K562 (cell line): ENCODE data around the gene HMCES. TPM values are rescaled to one million over a fixed set of nuclear protein-coding genes. Genes with fewer than 3 reads are reported as not detected.

ENCODE experiments used
- ATAC-seq: fragments of 200-7000 bp; cut with Tn5 transposase; 3 replicates; pipeline ENCODE4 v1.9.1; 2020; ENCODE audit warnings: moderate library complexity
- BruUV-seq: library from RNA; stranded (reverse); fragments of 400-500 nt; replicated peaks from 2 replicates; lab custom pipeline; 2021; lab: Mats Ljungman, UMichigan
- CTCF ChIA-PET: fragments of 300-600 bp; formaldehyde crosslinking; extraction: SDS; loops from one replicate; lab custom pipeline; 2021; ENCODE audit warnings: low intra/inter-chr PET ratio; lab: Yijun Ruan, JAX
- POLR2A ChIA-PET: fragments of 300-600, 350-650 bp; sonication (Branson Sonifier 250); formaldehyde crosslinking; extraction: SDS; loops from one replicate; lab custom pipeline; 2021; ENCODE audit warnings: antibody characterized with exemption, inconsistent platforms; lab: Yijun Ruan, JAX
- DNase-seq, 4 experiments: peaks; one replicate each; pipeline versions ENCODE4 v3.0.0 to v3.0.0-alpha.2; 2011 to 2018; ENCODE audit warnings: low spot score in 3 of 4, mixed read lengths in 3 of 4; ENCODE audit errors: extremely low read depth in 1 of 4
- FAIRE-seq: peaks from 2 replicates; lab custom pipeline; 2011; peaks lifted over from hg19 to GRCh38; lab: Jason Lieb, UNC
- H2AFZ ChIP-seq: 2 replicates; pipeline ENCODE4 v1.6.0; 2011; ENCODE audit warnings: low read depth, low read length, control low read depth, inconsistent platforms
- H3K27ac ChIP-seq: fragments of 200-600 bp; 3 replicates; pipeline ENCODE4 v1.8.0; 2011; ENCODE audit warnings: low read depth, mild to moderate bottlenecking, control low read depth, inconsistent platforms, low read length, moderate library complexity, mixed read lengths; ENCODE audit errors: extremely low read depth
- H3K27me3 ChIP-seq, 2 experiments: fragments of 300-600 bp in 1 of 2; 2 replicates in 1 of 2; 3 replicates in 1 of 2; pipeline versions ENCODE4 v1.6.0 to v1.8.0; 2011; ENCODE audit warnings: inconsistent platforms in 2 of 2, low read length in 2 of 2, mild to moderate bottlenecking in 1 of 2, mixed read lengths in 1 of 2, moderate library complexity in 1 of 2; ENCODE audit not compliant: control insufficient read depth in 2 of 2, insufficient read depth in 2 of 2
- H3K36me3 ChIP-seq: fragments of 300-600 bp; 3 replicates; pipeline ENCODE4 v1.8.0; 2011; ENCODE audit warnings: mild to moderate bottlenecking, low read length, inconsistent platforms; ENCODE audit not compliant: control insufficient read depth, insufficient read depth
- H3K4me1 ChIP-seq, 2 experiments: fragments of 200-600 bp in 1 of 2; replicated peaks in 1 of 2; 2 replicates in 1 of 2; 3 replicates in 1 of 2; pipeline versions ENCODE4 v1.5.1 to v1.8.0; 2011; ENCODE audit warnings: inconsistent platforms in 2 of 2, low read length in 2 of 2, mild to moderate bottlenecking in 1 of 2, mixed read lengths in 1 of 2, moderate library complexity in 1 of 2; ENCODE audit not compliant: control insufficient read depth in 2 of 2, insufficient read depth in 2 of 2
- H3K4me2 ChIP-seq: 2 replicates; pipeline ENCODE4 v1.6.1; 2011; ENCODE audit warnings: low read length, control low read depth, inconsistent platforms, mixed read lengths; ENCODE audit not compliant: insufficient read depth
- H3K4me3 ChIP-seq: fragments of 200-600 bp; sonication (generic), shearing (Covaris generic); 2 replicates; pipeline ENCODE4 v1.5.1; 2016; ENCODE audit warnings: control low read depth, inconsistent platforms
- H3K79me2 ChIP-seq: fragments of 200-600 bp; 3 replicates; pipeline ENCODE4 v1.8.0; 2011; ENCODE audit warnings: low read length, inconsistent platforms; ENCODE audit not compliant: control insufficient read depth, insufficient read depth
- H3K9ac ChIP-seq, 2 experiments: 2 replicates each; pipeline versions ENCODE4 v1.6.0 to v1.6.1; 2011; ENCODE audit warnings: low read depth in 2 of 2, low read length in 2 of 2, control low read depth in 1 of 2, inconsistent platforms in 1 of 2, mild to moderate bottlenecking in 1 of 2, mixed read lengths in 1 of 2; ENCODE audit not compliant: insufficient read depth in 1 of 2
- H3K9me1 ChIP-seq: one replicate; pipeline ENCODE4 v1.6.0; 2011; ENCODE audit warnings: inconsistent platforms, mild to moderate bottlenecking, low read length, moderate library complexity; ENCODE audit not compliant: control insufficient read depth, insufficient read depth
- H3K9me3 ChIP-seq: replicated peaks from 2 replicates; pipeline ENCODE4 v1.5.1; 2011; ENCODE audit warnings: low read depth, low read length, inconsistent platforms; ENCODE audit not compliant: control insufficient read depth, insufficient read depth
- H4K20me1 ChIP-seq: replicated peaks from 2 replicates; pipeline ENCODE4 v1.6.1; 2011; ENCODE audit warnings: low read length, inconsistent platforms, mixed read lengths; ENCODE audit not compliant: control insufficient read depth, insufficient read depth
- CREB1 ChIP-seq, 2 experiments: sonication (generic) in 1 of 2; formaldehyde crosslinking in 1 of 2; IDR thresholded peaks; 2 replicates each; pipeline versions ENCODE4 v1.6.1 to v1.8.0; 2012 to 2022; ENCODE audit warnings: inconsistent platforms in 1 of 2, mild to moderate bottlenecking in 1 of 2, missing genetic modification reagents in 1 of 2, moderate library complexity in 1 of 2
- CSDE1 ChIP-seq, 2 experiments: fragments of 450-650 bp; IDR thresholded peaks; 2 replicates each; pipeline ENCODE4 v1.6.1; 2016; ENCODE audit warnings: mild to moderate bottlenecking in 1 of 2
- ELF2 ChIP-seq: fragments of 250-450 bp; sonication (Bioruptor Pico); IDR thresholded peaks from 2 replicates; pipeline ENCODE4 v1.5.0; 2021; ENCODE audit warnings: mild to moderate bottlenecking
- SRF ChIP-seq, 2 experiments: fragments of 250-450, 450-650 bp in 1 of 2; sonication (Bioruptor Pico) in 1 of 2; sonication (generic) in 1 of 2; formaldehyde crosslinking; IDR thresholded peaks; 2 replicates each; pipeline versions ENCODE4 v1.5.0 to v1.5.1; 2020 to 2022; ENCODE audit warnings: mild to moderate bottlenecking in 1 of 2, missing genetic modification reagents in 1 of 2
- ZNF589 ChIP-seq: fragments of 200-800 bp; sonication (Bioruptor generic); IDR thresholded peaks from 2 replicates; pipeline ENCODE4 v1.6.1; 2016; ENCODE audit warnings: low read depth, missing genetic modification characterization, missing compliant biosample characterization
- WGBS: fragments of 100-300 bp; shearing (Covaris generic); methylation state at CpG from one replicate; pipeline ENCODE4 v1.1.6; 2016; ENCODE audit warnings: low coverage, mixed read lengths; ENCODE audit not compliant: insufficient coverage; ENCODE audit errors: missing lambda C conversion rate; 5-methylcytosine and 5-hydroxymethylcytosine counted together
- in situ Hi-C: fragments of 300-500 bp; cut with MboI; formaldehyde crosslinking; loops from 4 replicates; pipeline ENCODE4 v1.15.0; 2018; ENCODE audit warnings: inconsistent platforms, mixed read lengths
- intact Hi-C: fragments of 100-400 bp; cut with micrococcal nuclease; formaldehyde crosslinking; loops from 2 replicates; pipeline ENCODE4 v1.14.2; 2022
- polyA plus RNA-seq, 8 experiments: library from polyadenylated mRNA; depleted of rRNA in 4 of 8; stranded (reverse) in 5 of 8; unstranded in 3 of 8; fragments of >200 nt; fragmentation: Nextera tagmentation in 2 of 8; fragmentation: Illumina TruSeq in 1 of 8; extraction: Ambion mirVana in 2 of 8; extraction: Trizol in 1 of 8; gene quantifications; 2 replicates each; pipeline versions ENCODE4 v1.2.1 to v1.2.3, GENCODE V29; 2011 to 2014; ENCODE audit warnings: inconsistent platforms in 1 of 8, missing spikeins in 1 of 8
- total RNA-seq, 7 experiments: library from RNA; depleted of rRNA in 6 of 7; stranded (reverse); fragments of >200 nt in 6 of 7; fragmentation: Illumina TruSeq in 2 of 7; extraction: Trizol in 2 of 7; gene quantifications; 2 replicates each; pipeline versions ENCODE4 v1.2.1 to v1.2.3, GENCODE V29; 2011 to 2021; ENCODE audit warnings: low replicate concordance in 1 of 7
- TF ChIP-seq, protein P1 (sequence below): fragments of 450-650 bp; formaldehyde crosslinking; IDR thresholded peaks from 2 replicates; pipeline ENCODE4 v1.4.0; 2020; ENCODE audit warnings: mild to moderate bottlenecking, moderate library complexity
- TF ChIP-seq, protein P2 (sequence below): IDR thresholded peaks from 2 replicates; pipeline ENCODE4 v1.6.1; 2014; ENCODE audit warnings: antibody characterized with exemption
- TF ChIP-seq, protein P3 (sequence below): fragments of 250-450 bp; sonication (Bioruptor Pico); IDR thresholded peaks from 2 replicates; pipeline ENCODE4 v1.8.0; 2022; ENCODE audit warnings: moderate library complexity, mild to moderate bottlenecking, inconsistent platforms
- TF ChIP-seq, protein P4 (sequence below): fragments of 450-650 bp; IDR thresholded peaks from 2 replicates; pipeline ENCODE4 v1.6.1; 2016
- TF ChIP-seq, protein P5 (sequence below): sonication (generic); formaldehyde crosslinking; IDR thresholded peaks from 2 replicates; pipeline ENCODE4 v1.8.0; 2022; ENCODE audit warnings: missing genetic modification reagents, mild to moderate bottlenecking, borderline replicate concordance
- TF ChIP-seq, protein P6 (sequence below), 3 experiments: fragments of 200-800 bp in 1 of 3; sonication (Bioruptor generic) in 1 of 3; sonication (generic) in 1 of 3; formaldehyde crosslinking in 1 of 3; IDR thresholded peaks; 2 replicates each; pipeline versions ENCODE4 v1.6.1 to v1.8.0; 2016 to 2022; ENCODE audit warnings: mild to moderate bottlenecking in 2 of 3, missing compliant biosample characterization in 2 of 3, missing genetic modification characterization in 2 of 3, missing genetic modification reagents in 1 of 3

The HMCES gene
- total and polyA plus RNA-seq, 9 of the 15 experiments (the other 6 are each of a cell fraction or from before 2014, with no cell fraction given), result 18.8 to 45.3 (median 24.8) TPM

DNA sequence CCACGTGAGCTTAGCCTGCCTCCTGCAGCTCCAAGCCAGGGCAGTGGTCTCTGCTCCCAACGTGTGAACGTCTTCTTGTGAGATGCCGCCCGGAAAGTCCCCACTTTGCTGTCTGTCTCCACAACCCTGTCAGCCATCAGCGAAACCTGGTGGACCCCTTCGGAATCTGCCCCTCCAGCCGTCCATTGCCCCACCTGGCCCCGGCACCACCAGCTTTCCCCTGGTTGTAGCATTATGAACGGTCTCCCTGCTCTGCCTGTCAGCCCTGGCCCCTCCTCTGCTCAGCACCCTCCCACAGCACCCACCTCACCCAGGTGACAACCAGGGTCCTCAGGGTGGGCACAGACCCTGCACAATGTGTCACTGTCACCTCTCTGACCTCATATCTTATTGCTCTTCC lies 71.1 kb downstream of the HMCES start (continued):
- TF ChIP-seq, protein P1, sequence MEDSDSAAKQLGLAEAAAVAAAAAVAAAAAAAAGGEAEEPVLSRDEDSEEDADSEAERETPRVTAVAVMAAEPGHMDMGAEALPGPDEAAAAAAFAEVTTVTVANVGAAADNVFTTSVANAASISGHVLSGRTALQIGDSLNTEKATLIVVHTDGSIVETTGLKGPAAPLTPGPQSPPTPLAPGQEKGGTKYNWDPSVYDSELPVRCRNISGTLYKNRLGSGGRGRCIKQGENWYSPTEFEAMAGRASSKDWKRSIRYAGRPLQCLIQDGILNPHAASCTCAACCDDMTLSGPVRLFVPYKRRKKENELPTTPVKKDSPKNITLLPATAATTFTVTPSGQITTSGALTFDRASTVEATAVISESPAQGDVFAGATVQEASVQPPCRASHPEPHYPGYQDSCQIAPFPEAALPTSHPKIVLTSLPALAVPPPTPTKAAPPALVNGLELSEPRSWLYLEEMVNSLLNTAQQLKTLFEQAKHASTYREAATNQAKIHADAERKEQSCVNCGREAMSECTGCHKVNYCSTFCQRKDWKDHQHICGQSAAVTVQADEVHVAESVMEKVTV (CRISPR knock-in tag), result no peak
- TF ChIP-seq, protein P2, sequence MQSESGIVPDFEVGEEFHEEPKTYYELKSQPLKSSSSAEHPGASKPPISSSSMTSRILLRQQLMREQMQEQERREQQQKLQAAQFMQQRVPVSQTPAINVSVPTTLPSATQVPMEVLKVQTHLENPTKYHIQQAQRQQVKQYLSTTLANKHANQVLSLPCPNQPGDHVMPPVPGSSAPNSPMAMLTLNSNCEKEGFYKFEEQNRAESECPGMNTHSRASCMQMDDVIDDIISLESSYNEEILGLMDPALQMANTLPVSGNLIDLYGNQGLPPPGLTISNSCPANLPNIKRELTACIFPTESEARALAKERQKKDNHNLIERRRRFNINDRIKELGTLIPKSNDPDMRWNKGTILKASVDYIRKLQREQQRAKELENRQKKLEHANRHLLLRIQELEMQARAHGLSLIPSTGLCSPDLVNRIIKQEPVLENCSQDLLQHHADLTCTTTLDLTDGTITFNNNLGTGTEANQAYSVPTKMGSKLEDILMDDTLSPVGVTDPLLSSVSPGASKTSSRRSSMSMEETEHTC, result no peak
- no peak for TF ChIP-seq CSDE1 (IDR thresholded peaks at IDR 0.05)
- TF ChIP-seq, all 486 proteins: peak for 0

DNA sequence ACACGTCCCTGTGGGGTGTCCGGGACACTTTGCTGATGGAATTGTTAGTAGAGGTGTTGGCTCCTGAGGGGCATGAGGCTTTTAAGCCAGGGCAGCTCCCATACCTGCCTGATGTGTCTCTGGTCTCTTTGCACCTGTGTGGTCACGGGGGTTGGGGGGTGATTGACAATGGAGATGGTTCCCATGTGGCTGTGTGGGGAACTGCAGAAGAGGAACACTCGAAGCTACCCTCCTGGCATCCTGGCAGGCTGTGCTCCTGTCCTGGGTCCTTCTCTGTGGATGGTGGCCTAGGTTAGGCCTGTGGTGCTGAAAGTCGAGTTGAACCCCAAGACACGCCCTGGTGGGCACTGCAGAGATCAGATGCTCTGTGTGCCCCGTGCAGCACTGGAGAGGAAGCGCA lies 73.4 kb downstream of the HMCES start:
- H3K9me1 ChIP-seq, result no peaks in the 10 kb centered on the region
- H3K4me1 ChIP-seq, result peaks cover 0 to 4% of the 10 kb centered on the region in 2 experiments; a peak in 2 of 5 replicates
- 8% methylated on average over 5 of the region's 8 CpGs for WGBS
- ATAC-seq (peak; percentile 64; the same call in 2 of the 3 replicates), DNase-seq (peak in 2 of 4 experiments; percentile 29 to 33), FAIRE-seq (no peak)
- no peak overlapping the region for H2AFZ ChIP-seq
- H4K20me1 ChIP-seq, result no peaks in the 10 kb centered on the region
- H3K27ac ChIP-seq, result no peak overlapping the region
- BruUV-seq, result no TSS peak
- H3K27me3 ChIP-seq, result no peaks in the 10 kb centered on the region
- in situ Hi-C loops (no loop called here), intact Hi-C loops (no loop called here)
- no peak overlapping the region for H3K4me3 ChIP-seq
- CTCF ChIA-PET, result no interaction called here
- H3K9ac ChIP-seq, result no peak overlapping the region; a peak in 1 of 4 replicates
- H3K36me3 ChIP-seq, result no peaks in the 10 kb centered on the region
- H3K79me2 ChIP-seq, result no peaks in the 10 kb centered on the region
- no peaks in the 10 kb centered on the region for H3K9me3 ChIP-seq
- POLR2A ChIA-PET, result no interaction called here
- no peak overlapping the region for H3K4me2 ChIP-seq
- no peak for TF ChIP-seq SRF (CRISPR knock-in tag; IDR thresholded peaks at IDR 0.05)
- TF ChIP-seq, protein P3, sequence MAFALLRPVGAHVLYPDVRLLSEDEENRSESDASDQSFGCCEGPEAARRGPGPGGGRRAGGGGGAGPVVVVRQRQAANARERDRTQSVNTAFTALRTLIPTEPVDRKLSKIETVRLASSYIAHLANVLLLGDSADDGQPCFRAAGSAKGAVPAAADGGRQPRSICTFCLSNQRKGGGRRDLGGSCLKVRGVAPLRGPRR (CRISPR knock-in tag), result no peak
- TF ChIP-seq, protein P4, sequence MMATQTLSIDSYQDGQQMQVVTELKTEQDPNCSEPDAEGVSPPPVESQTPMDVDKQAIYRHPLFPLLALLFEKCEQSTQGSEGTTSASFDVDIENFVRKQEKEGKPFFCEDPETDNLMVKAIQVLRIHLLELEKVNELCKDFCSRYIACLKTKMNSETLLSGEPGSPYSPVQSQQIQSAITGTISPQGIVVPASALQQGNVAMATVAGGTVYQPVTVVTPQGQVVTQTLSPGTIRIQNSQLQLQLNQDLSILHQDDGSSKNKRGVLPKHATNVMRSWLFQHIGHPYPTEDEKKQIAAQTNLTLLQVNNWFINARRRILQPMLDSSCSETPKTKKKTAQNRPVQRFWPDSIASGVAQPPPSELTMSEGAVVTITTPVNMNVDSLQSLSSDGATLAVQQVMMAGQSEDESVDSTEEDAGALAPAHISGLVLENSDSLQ, result peak; percentile 43
- TF ChIP-seq, protein P5, sequence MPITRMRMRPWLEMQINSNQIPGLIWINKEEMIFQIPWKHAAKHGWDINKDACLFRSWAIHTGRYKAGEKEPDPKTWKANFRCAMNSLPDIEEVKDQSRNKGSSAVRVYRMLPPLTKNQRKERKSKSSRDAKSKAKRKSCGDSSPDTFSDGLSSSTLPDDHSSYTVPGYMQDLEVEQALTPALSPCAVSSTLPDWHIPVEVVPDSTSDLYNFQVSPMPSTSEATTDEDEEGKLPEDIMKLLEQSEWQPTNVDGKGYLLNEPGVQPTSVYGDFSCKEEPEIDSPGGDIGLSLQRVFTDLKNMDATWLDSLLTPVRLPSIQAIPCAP (CRISPR knock-in tag), result no peak
- TF ChIP-seq, protein P6, sequence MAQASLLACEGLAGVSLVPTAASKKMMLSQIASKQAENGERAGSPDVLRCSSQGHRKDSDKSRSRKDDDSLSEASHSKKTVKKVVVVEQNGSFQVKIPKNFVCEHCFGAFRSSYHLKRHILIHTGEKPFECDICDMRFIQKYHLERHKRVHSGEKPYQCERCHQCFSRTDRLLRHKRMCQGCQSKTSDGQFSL (CRISPR knock-in tag; IDR thresholded peaks at IDR 0.05), result peak; percentile 74; the same call in 1 of the 2 replicates
- TF ChIP-seq, protein P6 (tag; IDR thresholded peaks at IDR 0.05), result no peak
- no peak for TF ChIP-seq ZNF589 (CRISPR knock-in tag)
- no peak for TF ChIP-seq ELF2
- no peak for TF ChIP-seq CREB1 (IDR thresholded peaks at IDR 0.05)
- TF ChIP-seq CREB1 (CRISPR knock-in tag; IDR thresholded peaks at IDR 0.05), result no peak
